ENCODE data around the gene STAT5B.

Gene STAT5B

DNA sequence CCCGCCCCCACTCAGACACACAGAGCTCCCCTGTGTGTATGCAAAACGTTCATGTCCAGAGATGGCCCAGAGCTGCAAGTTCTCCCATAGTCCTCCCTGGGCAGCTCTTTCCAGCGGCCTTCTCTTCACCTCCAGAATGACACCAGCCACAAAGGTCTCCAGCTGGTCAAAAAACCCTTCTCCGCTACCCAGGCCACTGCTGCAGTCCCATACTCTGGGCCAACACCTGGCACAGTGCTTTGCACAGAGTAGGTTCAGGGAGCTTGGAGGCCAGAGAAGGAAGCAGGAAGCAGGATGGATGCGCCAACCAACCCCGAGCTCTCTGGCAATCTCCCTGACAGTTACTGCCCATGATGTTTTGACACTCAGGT lies 1.1 kb upstream of the STAT5B start:
- Histone ChIP-seq H3K4me1 (ENCODE audit: control insufficient read depth, insufficient read depth, low read length) (peaks cover 10% of the 10 kb centered on the region), H3K4me3 (ENCODE audit: low read length) (no peak overlapping the region), H3K36me3 (ENCODE audit: control insufficient read depth, insufficient read depth, low read length) (no peaks in the 10 kb centered on the region), H3K27ac (ENCODE audit: low read depth, low read length) (peak overlapping the region; percentile 88), H3K9ac (ENCODE audit: low read length) (no peak overlapping the region), H3K27me3 (ENCODE audit: control insufficient read depth, insufficient read depth, low read length) (no peaks in the 10 kb centered on the region)

DNA sequence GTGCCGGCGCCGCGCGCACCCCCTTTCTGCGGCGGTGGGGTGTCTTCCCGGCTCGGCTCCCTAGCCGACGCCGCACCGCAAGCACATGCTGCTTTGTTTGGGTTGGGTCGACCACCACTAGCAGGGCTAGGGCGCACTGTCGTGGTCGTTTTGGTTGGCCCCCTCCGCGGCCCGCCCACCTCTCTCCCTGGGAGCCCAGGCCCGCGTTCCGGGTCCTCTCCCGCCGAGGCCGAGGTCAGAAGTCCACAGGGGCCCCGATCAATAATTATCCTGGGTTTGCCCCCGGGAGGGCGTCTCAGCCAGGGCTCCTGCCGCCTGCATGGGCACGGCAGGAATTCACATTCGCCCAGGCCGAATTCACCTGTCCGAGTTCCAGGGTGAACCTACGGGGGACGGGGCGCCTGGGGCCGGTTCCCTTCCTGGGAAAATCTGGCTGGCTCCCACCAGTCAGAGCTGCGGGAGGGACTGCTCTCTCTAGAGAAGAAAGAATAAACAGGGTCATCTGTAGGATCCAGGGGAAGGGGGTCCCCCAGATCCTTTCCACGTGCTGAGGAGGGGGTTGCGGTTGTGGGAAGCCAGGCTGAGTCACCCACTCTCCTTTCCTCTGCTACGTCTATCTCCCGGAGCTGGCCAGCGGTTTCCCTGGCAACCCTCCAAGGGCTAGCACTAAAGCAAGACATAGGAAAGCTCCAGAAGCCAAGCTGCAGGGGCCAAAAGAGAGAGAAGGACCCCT lies 584 bp upstream of the STAT5B start:
- peaks cover 10% of the 10 kb centered on the region for H3K4me1 ChIP-seq (ENCODE audit: control insufficient read depth, insufficient read depth, low read length)
- H3K36me3 ChIP-seq (ENCODE audit: control insufficient read depth, insufficient read depth, low read length): no peaks in the 10 kb centered on the region
- peak overlapping the region; percentile 88 for H3K27ac ChIP-seq (ENCODE audit: low read depth, low read length)
- H3K4me3 ChIP-seq (ENCODE audit: low read length): peak overlapping the region; percentile 84
- peak overlapping the region; percentile 75 for H3K9ac ChIP-seq (ENCODE audit: low read length)
- no peaks in the 10 kb centered on the region for H3K27me3 ChIP-seq (ENCODE audit: control insufficient read depth, insufficient read depth, low read length)

DNA sequence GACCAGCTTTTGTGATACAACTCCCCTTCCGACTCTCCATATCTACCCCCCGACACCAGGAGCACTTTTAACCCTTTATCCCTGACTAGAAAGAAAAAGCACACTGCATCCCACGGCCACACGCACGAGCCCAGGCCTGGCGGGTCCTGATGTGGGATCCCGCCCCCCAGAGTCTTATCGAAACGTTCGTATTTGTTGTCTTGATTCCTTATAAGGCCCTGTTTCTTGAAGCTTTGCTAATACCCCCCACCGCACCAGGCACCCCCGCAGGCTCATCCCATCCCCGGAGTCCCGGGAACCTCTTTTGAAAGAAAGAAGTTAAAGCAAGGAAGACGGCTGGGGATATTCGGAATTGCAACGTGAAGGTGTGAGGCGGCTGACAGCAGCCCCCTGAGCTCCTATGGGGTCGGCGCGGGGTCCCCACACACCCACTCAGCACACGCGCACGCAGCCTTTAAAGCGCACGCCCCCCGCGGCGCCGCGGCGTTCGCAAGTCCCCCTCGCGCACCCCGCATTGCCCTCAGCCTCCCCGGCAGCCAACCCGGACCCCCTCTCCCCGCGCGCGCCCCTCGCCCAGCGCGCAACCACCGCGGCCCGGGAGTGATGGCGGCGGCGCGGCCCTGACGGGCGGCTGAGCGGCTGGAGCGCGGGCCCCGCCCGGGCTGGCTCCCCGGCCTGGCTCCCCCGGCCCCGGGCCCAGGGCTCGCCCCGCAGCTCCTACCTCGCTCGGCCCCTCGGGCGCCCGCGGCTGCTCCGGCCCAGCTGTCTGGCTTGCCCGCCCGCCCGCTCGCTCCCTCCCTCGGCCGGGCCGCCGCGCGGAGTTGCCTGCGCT lies 448 bp downstream of the STAT5B start:
- peak overlapping the region; percentile 88 for H3K27ac ChIP-seq (ENCODE audit: low read depth, low read length)
- H3K4me1 ChIP-seq (ENCODE audit: control insufficient read depth, insufficient read depth, low read length): peaks cover 18% of the 10 kb centered on the region
- no peaks in the 10 kb centered on the region for H3K27me3 ChIP-seq (ENCODE audit: control insufficient read depth, insufficient read depth, low read length)
- H3K4me3 ChIP-seq (ENCODE audit: low read length): peak overlapping the region; percentile 84
- peak overlapping the region; percentile 60 for H3K9ac ChIP-seq (ENCODE audit: low read length)
- no peaks in the 10 kb centered on the region for H3K36me3 ChIP-seq (ENCODE audit: control insufficient read depth, insufficient read depth, low read length)

DNA sequence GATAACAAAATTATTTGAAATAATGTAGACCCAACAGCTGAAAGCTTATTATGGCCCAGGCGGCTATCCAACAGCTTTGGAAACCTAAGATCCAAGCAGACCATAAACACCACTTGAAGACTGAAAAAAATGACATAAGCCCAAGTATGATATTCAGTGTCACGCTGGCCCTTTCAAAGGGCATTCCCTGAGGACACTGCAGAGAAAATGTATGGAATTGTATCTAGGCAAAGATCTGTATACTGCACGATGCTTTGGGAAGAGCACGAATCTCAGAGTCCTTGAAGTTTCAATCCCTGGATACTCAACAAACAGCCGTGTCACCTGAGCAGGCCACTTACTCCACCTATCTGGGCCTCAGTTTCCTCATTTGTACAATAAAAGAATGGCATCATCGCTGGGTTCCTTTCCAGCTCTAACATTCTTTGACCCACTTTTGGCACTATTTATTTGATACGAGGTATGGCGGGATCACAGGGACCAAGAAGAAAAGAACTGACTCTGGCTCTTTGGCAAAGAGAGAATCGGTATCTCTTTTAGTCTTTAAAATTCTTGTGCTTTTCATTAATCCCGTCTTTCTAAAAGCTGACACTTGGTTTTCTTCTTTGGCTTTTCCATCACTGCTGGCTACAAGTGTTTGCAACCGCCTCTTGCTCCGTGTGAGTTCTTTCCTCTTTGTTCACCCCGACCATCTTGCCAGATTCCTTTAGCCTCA lies 1.2 kb downstream of the STAT5B start:
- H3K4me3 ChIP-seq (ENCODE audit: low read length): peak overlapping the region; percentile 84
- H3K27me3 ChIP-seq (ENCODE audit: control insufficient read depth, insufficient read depth, low read length): no peaks in the 10 kb centered on the region
- H3K4me1 ChIP-seq (ENCODE audit: control insufficient read depth, insufficient read depth, low read length): peaks cover 20% of the 10 kb centered on the region
- no peaks in the 10 kb centered on the region for H3K36me3 ChIP-seq (ENCODE audit: control insufficient read depth, insufficient read depth, low read length)
- H3K9ac ChIP-seq (ENCODE audit: low read length): peak overlapping the region; percentile 60
- peak overlapping the region; percentile 88 for H3K27ac ChIP-seq (ENCODE audit: low read depth, low read length)

DNA sequence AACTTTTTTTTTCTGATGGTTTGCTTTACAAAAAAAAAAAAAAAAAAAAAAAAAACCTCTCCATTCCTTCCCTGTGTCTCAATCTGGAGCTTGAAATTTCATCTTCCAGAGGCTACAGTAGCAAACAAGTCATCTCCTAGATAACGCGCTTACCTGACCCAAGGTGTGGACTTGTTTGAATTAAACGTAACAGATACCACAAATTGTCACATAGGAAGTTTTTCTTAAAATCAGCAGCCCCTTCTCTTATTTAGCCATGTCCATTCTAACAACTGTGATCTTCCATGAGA lies 2.0 kb downstream of the STAT5B start:
- Histone ChIP-seq H3K4me3 (ENCODE audit: low read length) (no peak overlapping the region), H3K9ac (ENCODE audit: low read length) (no peak overlapping the region), H3K27ac (ENCODE audit: low read depth, low read length) (no peak overlapping the region), H3K27me3 (ENCODE audit: control insufficient read depth, insufficient read depth, low read length) (no peaks in the 10 kb centered on the region), H3K4me1 (ENCODE audit: control insufficient read depth, insufficient read depth, low read length) (peaks cover 20% of the 10 kb centered on the region), H3K36me3 (ENCODE audit: control insufficient read depth, insufficient read depth, low read length) (no peaks in the 10 kb centered on the region)

DNA sequence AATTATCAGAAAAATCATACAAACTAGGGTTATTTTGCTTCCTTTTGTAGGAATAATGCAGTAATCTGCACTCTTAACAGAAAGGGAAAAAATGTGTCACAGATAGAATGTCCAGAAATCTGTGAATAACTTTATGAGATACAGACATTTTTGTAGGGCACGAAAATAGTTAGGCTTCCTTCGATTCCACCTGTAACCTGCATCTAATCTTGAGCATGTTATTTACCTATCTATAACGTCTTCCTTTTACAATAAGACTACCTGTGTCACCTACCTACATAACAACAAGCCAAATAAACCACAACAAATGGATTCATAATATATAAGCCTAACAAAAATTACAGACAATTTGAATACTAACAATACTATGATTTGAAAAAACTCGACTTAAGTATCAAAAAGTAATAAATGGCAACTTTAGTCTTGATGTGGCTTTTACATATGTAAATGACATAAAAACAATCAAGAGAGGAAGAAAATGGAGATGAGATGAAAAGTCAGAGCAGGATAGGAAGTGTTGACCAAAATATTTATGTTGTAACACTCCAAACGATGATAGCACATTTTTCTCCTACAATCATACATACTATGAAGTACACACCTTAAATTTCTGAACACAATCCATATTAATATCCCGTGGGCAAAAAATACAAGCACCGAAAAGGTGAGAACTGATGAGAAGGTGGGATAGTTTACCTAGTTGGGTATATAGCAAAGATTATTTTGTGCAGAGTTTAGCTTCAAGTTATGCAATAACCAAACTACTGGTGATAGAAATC lies 2.5 kb downstream of the STAT5B start:
- Histone ChIP-seq H3K27ac (ENCODE audit: low read depth, low read length) (no peak overlapping the region), H3K27me3 (ENCODE audit: control insufficient read depth, insufficient read depth, low read length) (no peaks in the 10 kb centered on the region), H3K4me3 (ENCODE audit: low read length) (no peak overlapping the region), H3K36me3 (ENCODE audit: control insufficient read depth, insufficient read depth, low read length) (no peaks in the 10 kb centered on the region), H3K9ac (ENCODE audit: low read length) (no peak overlapping the region), H3K4me1 (ENCODE audit: control insufficient read depth, insufficient read depth, low read length) (peaks cover 20% of the 10 kb centered on the region)

DNA sequence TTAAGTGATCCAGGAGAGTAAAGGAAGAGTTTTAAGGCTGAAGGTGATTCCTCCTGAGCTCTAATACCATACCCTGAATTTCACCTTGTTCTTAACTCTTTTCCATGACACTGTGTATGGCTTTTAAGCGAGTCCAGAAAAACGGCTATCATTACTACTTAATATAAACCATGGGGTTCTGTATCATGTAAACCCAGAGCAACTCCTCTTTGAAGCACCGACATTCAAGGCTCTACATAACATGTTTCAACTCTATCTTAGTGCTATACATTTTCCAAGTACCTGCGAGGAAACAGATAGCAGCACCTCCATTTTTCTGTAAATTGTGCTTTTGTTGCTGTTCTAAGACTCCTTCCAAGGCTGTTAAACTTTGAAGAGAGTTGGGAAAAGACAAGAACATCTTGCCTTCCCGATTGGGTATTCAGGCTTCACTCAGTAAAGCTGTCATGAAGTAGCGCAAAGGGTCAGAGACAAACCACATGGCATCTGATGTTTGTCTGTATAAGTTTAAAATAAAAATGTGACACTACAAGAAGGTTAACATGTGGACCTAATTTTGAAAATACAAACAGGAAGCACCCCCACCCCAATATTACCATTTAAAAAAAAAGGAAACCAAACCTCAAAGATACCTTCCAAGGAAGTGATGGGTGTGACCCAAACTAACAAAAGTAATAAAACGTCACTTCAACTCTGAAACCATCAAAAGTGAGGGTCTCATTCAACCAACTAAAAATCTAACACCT lies 3.9 kb downstream of the STAT5B start:
- Histone ChIP-seq H3K36me3 (ENCODE audit: control insufficient read depth, insufficient read depth, low read length) (no peaks in the 10 kb centered on the region), H3K4me3 (ENCODE audit: low read length) (no peak overlapping the region), H3K27me3 (ENCODE audit: control insufficient read depth, insufficient read depth, low read length) (no peaks in the 10 kb centered on the region), H3K4me1 (ENCODE audit: control insufficient read depth, insufficient read depth, low read length) (peaks cover 20% of the 10 kb centered on the region), H3K27ac (ENCODE audit: low read depth, low read length) (peak overlapping the region; percentile 3), H3K9ac (ENCODE audit: low read length) (no peak overlapping the region)

DNA sequence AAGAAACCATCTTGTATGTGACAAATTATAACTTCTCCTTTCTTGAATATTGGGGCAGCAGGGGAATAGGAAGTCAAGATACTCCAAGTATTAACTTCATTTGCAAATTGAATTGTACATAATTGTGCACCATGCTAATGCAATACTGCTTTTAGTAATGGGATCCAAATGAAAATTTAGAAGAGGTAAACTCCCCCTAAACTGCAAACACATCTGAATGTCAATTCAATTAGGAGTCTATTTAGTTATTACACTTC lies 4.5 kb downstream of the STAT5B start:
- H3K4me3 ChIP-seq (ENCODE audit: low read length): no peak overlapping the region
- H3K4me1 ChIP-seq (ENCODE audit: control insufficient read depth, insufficient read depth, low read length): peaks cover 20% of the 10 kb centered on the region
- H3K9ac ChIP-seq (ENCODE audit: low read length): no peak overlapping the region
- no peak overlapping the region for H3K27ac ChIP-seq (ENCODE audit: low read depth, low read length)
- no peaks in the 10 kb centered on the region for H3K36me3 ChIP-seq (ENCODE audit: control insufficient read depth, insufficient read depth, low read length)
- H3K27me3 ChIP-seq (ENCODE audit: control insufficient read depth, insufficient read depth, low read length): no peaks in the 10 kb centered on the region

DNA sequence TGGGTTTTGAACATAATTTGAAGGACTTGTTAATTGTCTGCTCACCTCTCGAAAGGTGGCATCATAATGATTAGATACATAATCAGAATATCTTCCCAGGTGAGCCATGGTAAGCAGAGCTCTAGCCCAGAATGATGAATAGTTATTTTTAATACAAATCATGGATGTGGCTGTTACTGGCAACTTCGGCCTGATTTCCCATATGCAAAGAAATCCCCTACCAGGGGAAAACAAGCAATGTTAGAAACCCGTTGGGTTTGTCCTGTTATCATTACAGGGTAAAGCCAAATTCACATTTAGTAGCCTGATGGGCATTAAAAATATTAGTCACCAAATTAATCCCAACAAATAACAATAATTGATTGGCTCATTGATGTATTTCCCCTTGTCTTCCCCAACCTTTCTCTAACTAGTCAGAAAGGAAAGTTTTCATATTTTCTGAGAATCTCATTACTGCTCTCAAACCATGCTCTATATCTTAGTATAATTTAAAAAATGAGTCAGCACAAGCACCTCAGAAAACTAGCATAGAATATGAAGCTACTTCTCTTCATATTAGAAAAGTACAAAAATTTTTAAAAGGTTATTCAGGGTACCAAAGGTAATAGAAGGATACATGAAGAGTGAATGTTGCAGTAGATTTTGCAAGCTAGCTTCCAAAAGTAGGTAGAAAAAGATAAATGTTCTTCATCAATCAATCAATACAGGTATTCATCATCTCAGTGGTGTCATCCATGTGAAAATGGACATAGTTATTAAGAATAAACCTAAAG lies 5.0 kb downstream of the STAT5B start:
- Histone ChIP-seq H3K4me1 (ENCODE audit: control insufficient read depth, insufficient read depth, low read length) (peaks cover 23% of the 10 kb centered on the region), H3K4me3 (ENCODE audit: low read length) (no peak overlapping the region), H3K9ac (ENCODE audit: low read length) (no peak overlapping the region), H3K36me3 (ENCODE audit: control insufficient read depth, insufficient read depth, low read length) (no peaks in the 10 kb centered on the region), H3K27ac (ENCODE audit: low read depth, low read length) (peak overlapping the region; percentile 31), H3K27me3 (ENCODE audit: control insufficient read depth, insufficient read depth, low read length) (no peaks in the 10 kb centered on the region)

DNA sequence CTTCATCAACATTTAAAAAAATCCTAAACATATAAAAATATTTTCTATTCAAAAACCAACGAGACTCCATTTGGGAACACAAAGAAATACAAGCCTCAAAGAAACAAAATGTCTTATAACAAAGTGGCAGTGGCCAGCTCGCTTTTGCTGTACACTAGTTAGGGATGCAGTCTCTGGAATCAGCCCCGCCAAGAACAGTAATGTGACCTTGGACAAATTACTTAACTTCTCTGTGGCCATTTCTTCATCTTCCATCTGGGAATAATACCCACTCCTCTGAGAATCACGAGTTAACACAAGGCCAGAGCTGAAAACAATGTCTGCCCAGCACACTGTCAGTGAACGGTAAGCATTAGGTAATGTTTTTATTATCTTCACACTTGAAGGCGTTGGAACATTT lies 5.6 kb downstream of the STAT5B start:
- no peaks in the 10 kb centered on the region for H3K27me3 ChIP-seq (ENCODE audit: control insufficient read depth, insufficient read depth, low read length)
- peak overlapping the region; percentile 31 for H3K27ac ChIP-seq (ENCODE audit: low read depth, low read length)
- no peaks in the 10 kb centered on the region for H3K36me3 ChIP-seq (ENCODE audit: control insufficient read depth, insufficient read depth, low read length)
- H3K4me1 ChIP-seq (ENCODE audit: control insufficient read depth, insufficient read depth, low read length): peaks cover 23% of the 10 kb centered on the region
- no peak overlapping the region for H3K4me3 ChIP-seq (ENCODE audit: low read length)
- H3K9ac ChIP-seq (ENCODE audit: low read length): no peak overlapping the region

DNA sequence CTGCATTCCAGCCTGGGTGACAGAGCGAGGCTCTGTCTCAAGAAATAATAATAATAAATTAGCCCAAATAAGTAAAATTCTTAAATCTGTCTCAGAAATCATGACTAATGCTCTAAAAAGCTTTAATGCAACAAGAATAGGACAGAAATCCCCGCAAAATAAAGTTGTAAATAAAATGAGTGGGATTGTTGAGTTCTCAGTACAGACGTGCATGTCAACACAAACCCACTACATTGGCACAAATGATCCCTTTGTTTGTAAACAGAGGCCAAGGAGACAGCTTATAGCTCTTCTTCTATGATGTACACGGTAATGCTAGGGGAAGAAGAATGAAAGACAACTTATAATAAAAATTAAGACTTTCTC lies 6.0 kb downstream of the STAT5B start:
- no peak overlapping the region for H3K27ac ChIP-seq (ENCODE audit: low read depth, low read length)
- H3K4me3 ChIP-seq (ENCODE audit: low read length): no peak overlapping the region
- peaks cover 23% of the 10 kb centered on the region for H3K4me1 ChIP-seq (ENCODE audit: control insufficient read depth, insufficient read depth, low read length)

More for the DNA sequence above, 6.0 kb downstream of the STAT5B start:
- Histone ChIP-seq H3K36me3 (ENCODE audit: control insufficient read depth, insufficient read depth, low read length) (no peaks in the 10 kb centered on the region), H3K27me3 (ENCODE audit: control insufficient read depth, insufficient read depth, low read length) (no peaks in the 10 kb centered on the region), H3K9ac (ENCODE audit: low read length) (no peak overlapping the region)

Measured in rectal smooth muscle tissue (tissue), 1 donor.